C4-2B (cell line): ENCODE measurements around the gene SRBD1.
A peak's percentile ranks its signal among the peaks of the same experiment; 100 is the strongest.

Experiments used
- H3K27ac ChIP-seq: fragments of 450-650 bp; 2 replicates; pipeline ENCODE4 v1.5.1; 2017
- ZFX ChIP-seq: fragments of 450-650 bp; IDR thresholded peaks from 2 replicates; pipeline ENCODE4 v1.6.1; 2017
- TF ChIP-seq, protein P1 (sequence below): fragments of 450-650 bp; conservative IDR thresholded peaks from 2 replicates; pipeline ENCODE4 v1.5.1; 2017; ENCODE audit warnings: mild to moderate bottlenecking

The SRBD1 gene

DNA sequence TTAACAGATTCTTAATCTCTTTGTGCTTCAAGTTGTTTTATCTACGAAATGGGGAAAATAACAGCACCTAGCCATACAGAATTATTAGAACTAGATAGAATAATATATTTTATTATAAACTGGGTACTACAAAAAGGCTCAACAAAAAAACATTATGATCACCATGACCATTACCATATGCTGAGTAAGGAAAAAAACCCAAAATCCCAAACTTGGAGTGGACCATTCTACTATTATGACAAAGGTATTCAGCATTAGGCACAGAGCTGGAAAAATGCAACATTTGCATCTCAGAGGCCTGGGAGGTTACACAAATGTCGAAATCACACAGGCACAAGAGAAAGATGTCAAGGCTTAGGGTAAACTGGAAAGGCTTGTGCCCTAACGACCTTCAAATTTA is 162.8 kb downstream of the SRBD1 start:
- no peak overlapping the region for H3K27ac ChIP-seq
- TF ChIP-seq, protein P1, sequence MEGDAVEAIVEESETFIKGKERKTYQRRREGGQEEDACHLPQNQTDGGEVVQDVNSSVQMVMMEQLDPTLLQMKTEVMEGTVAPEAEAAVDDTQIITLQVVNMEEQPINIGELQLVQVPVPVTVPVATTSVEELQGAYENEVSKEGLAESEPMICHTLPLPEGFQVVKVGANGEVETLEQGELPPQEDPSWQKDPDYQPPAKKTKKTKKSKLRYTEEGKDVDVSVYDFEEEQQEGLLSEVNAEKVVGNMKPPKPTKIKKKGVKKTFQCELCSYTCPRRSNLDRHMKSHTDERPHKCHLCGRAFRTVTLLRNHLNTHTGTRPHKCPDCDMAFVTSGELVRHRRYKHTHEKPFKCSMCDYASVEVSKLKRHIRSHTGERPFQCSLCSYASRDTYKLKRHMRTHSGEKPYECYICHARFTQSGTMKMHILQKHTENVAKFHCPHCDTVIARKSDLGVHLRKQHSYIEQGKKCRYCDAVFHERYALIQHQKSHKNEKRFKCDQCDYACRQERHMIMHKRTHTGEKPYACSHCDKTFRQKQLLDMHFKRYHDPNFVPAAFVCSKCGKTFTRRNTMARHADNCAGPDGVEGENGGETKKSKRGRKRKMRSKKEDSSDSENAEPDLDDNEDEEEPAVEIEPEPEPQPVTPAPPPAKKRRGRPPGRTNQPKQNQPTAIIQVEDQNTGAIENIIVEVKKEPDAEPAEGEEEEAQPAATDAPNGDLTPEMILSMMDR: no peak
- no peak for TF ChIP-seq ZFX

DNA sequence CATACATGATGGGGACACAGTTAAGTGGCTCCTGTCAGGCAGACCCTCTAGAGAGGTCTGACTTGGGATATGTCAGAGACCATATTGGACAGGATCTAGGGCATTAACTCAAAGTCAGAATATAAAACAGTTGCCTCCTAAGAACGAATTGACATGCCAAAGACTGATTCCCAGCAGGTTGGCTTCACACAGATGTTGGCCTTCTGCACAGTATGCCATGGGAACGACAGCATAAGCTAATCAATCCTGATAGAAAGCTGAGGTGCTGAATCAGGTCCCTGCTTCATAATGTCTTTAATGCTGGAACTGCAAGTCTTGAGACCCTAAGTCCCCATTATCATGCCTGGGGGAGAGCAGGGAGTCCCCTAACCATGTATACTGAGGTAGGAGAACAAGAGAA is 165.1 kb downstream of the SRBD1 start:
- TF ChIP-seq, protein P1: no peak
- no peak for TF ChIP-seq ZFX
- H3K27ac ChIP-seq: no peak overlapping the region

DNA sequence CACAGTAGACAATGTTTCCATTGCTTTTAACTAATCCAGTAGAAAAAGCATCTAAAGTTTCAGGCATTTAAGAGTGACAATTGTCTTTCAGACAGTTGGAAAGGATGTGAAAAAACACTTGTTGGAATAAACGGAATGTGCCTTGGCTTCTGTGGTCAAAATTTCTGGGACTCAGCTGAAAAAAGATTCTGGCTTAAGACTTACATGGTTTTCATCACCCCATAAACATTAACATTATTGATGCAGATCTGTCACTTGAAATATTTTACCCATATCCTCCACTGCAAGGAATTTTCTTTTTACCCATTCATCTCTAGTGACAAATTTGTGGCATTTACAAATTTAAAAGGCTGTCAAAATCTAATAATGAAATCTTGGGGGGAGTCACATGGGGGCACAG is 166.0 kb downstream of the SRBD1 start:
- no peak overlapping the region for H3K27ac ChIP-seq
- no peak for TF ChIP-seq ZFX
- TF ChIP-seq, protein P1: no peak

DNA sequence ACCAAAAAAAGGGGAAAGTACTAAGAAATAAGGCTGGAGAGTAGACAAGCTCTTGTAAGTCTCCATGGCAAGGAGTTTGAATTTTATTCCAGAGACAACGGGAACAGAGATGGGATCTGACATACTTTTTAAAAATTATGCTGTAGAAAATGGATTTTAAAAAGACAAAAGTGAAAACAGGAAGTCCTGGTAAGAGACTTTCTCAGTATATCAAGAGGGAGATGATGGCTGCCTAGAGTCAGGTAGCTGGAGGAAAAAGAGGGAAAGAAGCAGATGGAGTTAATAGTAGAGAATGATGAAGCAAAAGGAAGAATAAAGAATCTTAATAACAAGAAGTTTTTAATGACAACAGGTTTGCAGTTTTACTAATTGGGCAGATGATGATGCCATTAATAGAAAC is 168.1 kb downstream of the SRBD1 start:
- no peak overlapping the region for H3K27ac ChIP-seq
- TF ChIP-seq ZFX: no peak
- TF ChIP-seq, protein P1: no peak

DNA sequence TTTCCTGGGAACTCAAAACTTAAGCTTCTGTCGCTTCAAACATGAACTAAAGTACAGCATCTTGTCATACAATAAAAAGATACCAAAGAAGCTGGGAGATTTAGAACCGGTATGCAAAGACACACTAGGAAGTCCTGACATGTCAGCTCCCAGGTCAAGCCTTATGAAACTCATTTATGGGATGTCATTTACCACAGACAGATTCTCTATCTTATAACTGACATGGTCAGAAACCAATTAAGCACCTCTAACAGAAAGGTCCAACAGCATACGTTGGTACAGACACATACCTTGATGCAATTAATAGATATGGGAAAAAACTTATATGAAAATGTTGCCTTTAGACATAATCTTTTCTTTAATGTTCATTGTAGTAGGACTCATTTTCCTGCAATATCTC is 169.0 kb downstream of the SRBD1 start:
- H3K27ac ChIP-seq: no peak overlapping the region
- TF ChIP-seq ZFX: no peak
- TF ChIP-seq, protein P1: no peak

DNA sequence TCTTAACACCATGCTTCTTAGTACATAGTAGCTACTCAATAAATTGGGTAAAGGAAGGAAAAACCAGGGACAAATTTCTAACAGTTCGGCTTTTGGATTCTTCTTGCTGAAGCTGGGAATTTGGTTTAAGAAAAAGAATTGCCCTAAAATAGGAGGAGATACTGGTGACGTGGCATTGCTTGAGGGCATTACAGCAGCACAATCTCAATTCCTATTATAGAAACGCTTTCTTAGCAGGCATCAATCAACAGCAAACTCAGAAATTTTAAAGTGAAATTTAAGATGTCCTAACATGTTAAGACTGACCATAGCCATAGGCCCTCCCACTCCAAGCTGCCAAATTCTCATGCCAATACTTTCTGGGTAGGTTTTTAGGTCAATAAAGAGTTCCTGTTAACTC is 169.5 kb downstream of the SRBD1 start:
- H3K27ac ChIP-seq: no peak overlapping the region
- no peak for TF ChIP-seq ZFX
- TF ChIP-seq, protein P1: no peak

DNA sequence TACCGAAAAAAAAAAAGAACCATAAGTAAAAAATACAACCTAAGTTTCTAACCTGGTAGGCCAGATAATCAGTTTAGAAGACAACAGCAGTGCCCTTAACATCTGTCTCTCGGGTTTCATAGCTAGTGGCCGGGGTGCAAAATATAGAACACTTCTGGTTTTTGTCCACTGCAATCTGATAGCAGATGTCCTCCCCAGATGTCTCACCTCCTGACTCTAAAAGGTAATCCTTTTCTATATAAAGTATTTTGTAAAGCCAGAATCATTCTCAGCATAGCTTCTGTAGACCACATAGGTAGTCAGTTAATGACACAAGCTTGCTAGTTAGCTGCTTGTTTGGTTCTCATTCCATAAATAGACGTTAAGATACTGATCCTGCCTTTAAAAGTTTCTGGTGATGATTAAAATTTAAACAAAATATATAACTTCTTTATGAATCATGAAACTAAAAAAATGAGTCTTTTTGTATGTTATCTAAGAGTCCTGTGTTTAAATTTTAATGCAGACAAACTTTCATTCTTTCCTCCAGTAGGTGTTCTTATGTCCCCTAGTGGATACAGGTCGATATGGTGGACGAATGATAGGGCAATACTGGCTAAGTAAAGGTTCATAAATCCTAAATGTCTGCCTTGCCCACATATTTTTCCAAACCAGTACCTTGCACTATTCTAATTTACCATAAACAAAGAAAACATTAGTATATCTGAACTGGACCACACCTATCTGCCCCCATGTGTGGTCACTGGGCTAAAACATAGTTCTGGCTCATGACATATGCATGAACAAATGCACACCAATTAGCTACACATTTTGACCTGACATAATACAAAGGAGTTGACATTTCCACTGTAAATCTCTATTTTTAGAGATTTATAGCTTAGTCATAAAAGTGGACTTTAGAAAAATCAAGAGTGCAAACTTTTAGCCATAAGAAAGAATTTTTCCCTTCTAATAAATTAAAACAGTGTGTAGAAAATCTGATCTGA is 171.0 kb downstream of the SRBD1 start:
- H3K27ac ChIP-seq: no peak overlapping the region
- TF ChIP-seq, protein P1: peak; percentile 22
- no peak for TF ChIP-seq ZFX
